Measurements from ENCODE around the gene RRP8. TPM values are rescaled to one million over a fixed set of nuclear protein-coding genes. Genes with fewer than 3 reads are reported as not detected.

RRP8 gene
- total and polyA plus RNA-seq, 2 donors from 2014 or later: 23.4 to 29.8 TPM

GRCh38 chr11:6594142-6594768 is 9.2 kb downstream of the RRP8 start:
- H3K9me3 ChIP-seq (ENCODE audit: control insufficient read depth in 2 of 3, insufficient read depth in 1 of 3, low read length in 3 of 3): no peaks in the 10 kb centered on the region
- no peak overlapping the region for H3K27ac ChIP-seq (ENCODE audit: low read depth in 2 of 2, low read length in 2 of 2)
- no peak for FAIRE-seq
- no peak for DNase-seq
- no peaks in the 10 kb centered on the region for H3K27me3 ChIP-seq (ENCODE audit: control insufficient read depth, insufficient read depth, low read length)
- H3K36me3 ChIP-seq (ENCODE audit: control insufficient read depth in 2 of 3, insufficient read depth in 3 of 3, low read length in 3 of 3): peaks cover 0 to 21% (median 10%) of the 10 kb centered on the region in 3 donors
- no peak overlapping the region for H3K9ac ChIP-seq (ENCODE audit: low read length in 3 of 3)
- H3K4me3 ChIP-seq (ENCODE audit: low read length in 3 of 3): no peak overlapping the region
- TF ChIP-seq, protein P1, sequence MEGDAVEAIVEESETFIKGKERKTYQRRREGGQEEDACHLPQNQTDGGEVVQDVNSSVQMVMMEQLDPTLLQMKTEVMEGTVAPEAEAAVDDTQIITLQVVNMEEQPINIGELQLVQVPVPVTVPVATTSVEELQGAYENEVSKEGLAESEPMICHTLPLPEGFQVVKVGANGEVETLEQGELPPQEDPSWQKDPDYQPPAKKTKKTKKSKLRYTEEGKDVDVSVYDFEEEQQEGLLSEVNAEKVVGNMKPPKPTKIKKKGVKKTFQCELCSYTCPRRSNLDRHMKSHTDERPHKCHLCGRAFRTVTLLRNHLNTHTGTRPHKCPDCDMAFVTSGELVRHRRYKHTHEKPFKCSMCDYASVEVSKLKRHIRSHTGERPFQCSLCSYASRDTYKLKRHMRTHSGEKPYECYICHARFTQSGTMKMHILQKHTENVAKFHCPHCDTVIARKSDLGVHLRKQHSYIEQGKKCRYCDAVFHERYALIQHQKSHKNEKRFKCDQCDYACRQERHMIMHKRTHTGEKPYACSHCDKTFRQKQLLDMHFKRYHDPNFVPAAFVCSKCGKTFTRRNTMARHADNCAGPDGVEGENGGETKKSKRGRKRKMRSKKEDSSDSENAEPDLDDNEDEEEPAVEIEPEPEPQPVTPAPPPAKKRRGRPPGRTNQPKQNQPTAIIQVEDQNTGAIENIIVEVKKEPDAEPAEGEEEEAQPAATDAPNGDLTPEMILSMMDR (IDR thresholded peaks at IDR 0.05; ENCODE audit: borderline replicate concordance, extremely low read depth, insufficient read depth): no peak
- intact Hi-C loops (cut with DNase I): no loop called here
- peaks cover 0 to 6% (median 0%) of the 10 kb centered on the region in 3 donors for H3K4me1 ChIP-seq (ENCODE audit: control insufficient read depth in 2 of 3, insufficient read depth in 2 of 3, low read depth in 1 of 3, low read length in 3 of 3)

DNA sequence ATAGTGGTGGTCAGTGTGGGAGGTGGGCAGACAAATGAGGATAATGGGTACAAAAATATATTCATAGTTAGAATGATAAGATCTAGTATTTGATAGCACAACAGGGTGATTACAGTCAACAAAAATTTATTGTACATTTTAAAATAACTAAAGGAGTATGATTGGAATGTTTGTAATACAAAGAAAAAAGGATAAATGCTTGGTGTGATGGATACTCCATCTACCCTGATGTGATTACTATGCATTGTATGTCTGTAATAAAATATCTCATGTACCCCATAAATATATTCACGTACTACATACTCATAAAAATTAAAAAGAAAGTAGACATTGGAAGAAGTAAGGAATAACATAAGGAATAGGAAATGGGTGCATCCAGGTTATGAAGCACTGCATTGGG is 15.4 kb downstream of the RRP8 start:
- Histone ChIP-seq H3K4me1 (ENCODE audit: control insufficient read depth in 2 of 3, insufficient read depth in 2 of 3, low read depth in 1 of 3, low read length in 3 of 3) (no peaks in the 10 kb centered on the region), H3K4me3 (ENCODE audit: low read length in 3 of 3) (no peak overlapping the region), H3K27ac (ENCODE audit: low read depth in 2 of 2, low read length in 2 of 2) (no peak overlapping the region), H3K36me3 (ENCODE audit: control insufficient read depth in 2 of 3, insufficient read depth in 3 of 3, low read length in 3 of 3) (peaks cover 0 to 10% (median 3%) of the 10 kb centered on the region in 3 donors), H3K9ac (ENCODE audit: low read length in 3 of 3) (no peak overlapping the region), H3K9me3 (ENCODE audit: control insufficient read depth in 2 of 3, insufficient read depth in 1 of 3, low read length in 3 of 3) (peaks cover 2 to 9% (median 5%) of the 10 kb centered on the region in 3 donors), H3K27me3 (ENCODE audit: control insufficient read depth, insufficient read depth, low read length) (no peaks in the 10 kb centered on the region)
- TF ChIP-seq, protein P1 (IDR thresholded peaks at IDR 0.05; ENCODE audit: borderline replicate concordance, extremely low read depth, insufficient read depth): no peak
- intact Hi-C loops (cut with DNase I): no loop called here
- no peak for DNase-seq
- no peak for FAIRE-seq

DNA sequence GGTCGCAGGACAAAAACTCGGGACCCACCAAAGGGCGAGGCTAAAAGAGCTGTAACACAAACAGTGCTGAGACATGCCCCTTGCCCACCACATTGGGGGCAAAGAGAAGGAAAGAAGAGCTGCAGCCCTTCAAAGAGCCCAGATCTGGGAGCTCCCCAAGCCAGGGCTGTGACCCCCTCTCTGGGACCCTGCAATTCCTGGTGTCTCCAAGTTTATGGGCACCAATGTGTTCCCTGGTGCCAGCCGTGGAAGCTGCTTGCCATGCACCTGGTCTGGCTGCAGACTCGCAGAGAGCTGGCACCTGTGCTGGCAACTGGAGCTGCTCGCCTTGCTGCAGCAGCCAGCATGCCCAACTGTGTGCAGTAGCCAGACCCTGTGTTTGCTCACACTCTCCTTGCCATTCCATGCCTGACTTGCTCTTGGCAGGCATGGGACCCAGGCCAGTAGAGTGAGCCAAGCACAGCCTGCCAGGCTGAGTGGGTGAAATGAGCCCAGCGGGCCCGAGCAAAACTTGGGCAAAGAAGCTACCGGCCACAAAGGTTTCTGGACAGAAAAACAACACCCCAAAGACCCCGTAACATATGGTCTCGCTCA is 16.0 kb downstream of the RRP8 start:
- H3K9me3 ChIP-seq (ENCODE audit: control insufficient read depth in 2 of 3, insufficient read depth in 1 of 3, low read length in 3 of 3): peaks cover 2 to 9% (median 5%) of the 10 kb centered on the region in 3 donors
- intact Hi-C loops (cut with DNase I): no loop called here
- peaks cover 0 to 10% (median 3%) of the 10 kb centered on the region in 3 donors for H3K36me3 ChIP-seq (ENCODE audit: control insufficient read depth in 2 of 3, insufficient read depth in 3 of 3, low read length in 3 of 3)
- H3K27me3 ChIP-seq (ENCODE audit: control insufficient read depth, insufficient read depth, low read length): no peaks in the 10 kb centered on the region
- no peak overlapping the region for H3K9ac ChIP-seq (ENCODE audit: low read length in 3 of 3)
- FAIRE-seq (no peak), DNase-seq (peak in 1 of 5 donors; percentile 40)
- H3K4me1 ChIP-seq (ENCODE audit: control insufficient read depth in 2 of 3, insufficient read depth in 2 of 3, low read depth in 1 of 3, low read length in 3 of 3): no peaks in the 10 kb centered on the region
- H3K4me3 ChIP-seq (ENCODE audit: low read length in 3 of 3): no peak overlapping the region
- TF ChIP-seq, protein P1 (IDR thresholded peaks at IDR 0.05; ENCODE audit: borderline replicate concordance, extremely low read depth, insufficient read depth): no peak
- no peak overlapping the region for H3K27ac ChIP-seq (ENCODE audit: low read depth in 2 of 2, low read length in 2 of 2)
